HG03469 (cell line): ENCODE data around the gene RHOXF1.
"Not testable (repeated sequence)": the region's sequence is repeated elsewhere in the genome, so short reads cannot be mapped to it uniquely, and the experiment has no call there.

ENCODE experiments used
- ATAC-seq: cut with Tn5 transposase; IDR thresholded peaks from one replicate; pipeline ENCODE4 v1.9.1; 2021; ENCODE audit warnings: mild to moderate bottlenecking, moderate library complexity, moderate number of reproducible peaks; ENCODE audit not compliant: unreplicated experiment

RHOXF1 gene

DNA sequence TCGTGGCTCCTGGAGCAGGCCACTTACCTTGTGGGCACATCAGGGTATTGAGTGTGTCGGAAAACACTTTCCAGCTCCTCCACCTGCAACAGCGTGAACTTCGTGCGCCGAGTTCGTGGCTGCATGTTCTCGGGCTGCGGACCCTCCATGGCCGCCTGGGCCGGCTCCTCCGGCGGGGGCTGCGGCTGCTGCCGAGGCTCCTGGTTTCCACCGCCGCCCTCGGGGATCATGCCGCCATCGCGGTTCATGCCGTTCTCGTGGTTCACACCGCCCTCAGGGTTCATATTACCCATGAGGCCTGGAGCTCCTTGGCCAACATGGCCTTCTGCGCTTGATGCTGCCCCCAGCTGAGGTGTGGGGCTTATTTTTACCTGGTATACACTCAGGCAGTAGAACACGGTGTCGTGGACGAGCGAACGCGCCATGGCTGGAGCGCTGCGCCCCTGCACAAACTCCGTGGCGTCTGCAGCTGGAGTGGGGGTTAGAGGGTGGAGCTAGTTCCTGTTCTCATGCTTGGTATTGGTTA, at the start of gene RHOXF1:
TSS of gene RHOXF1 (minus strand) at position 476 of the 526 bp plus-strand sequence. CDS start at position 425, 51 bp downstream.
- ATAC-seq = no peak

GRCh38 chrX:120159086-120159485, 43.4 kb upstream of the RHOXF1 start:
- ATAC-seq = not testable (repeated sequence)

DNA sequence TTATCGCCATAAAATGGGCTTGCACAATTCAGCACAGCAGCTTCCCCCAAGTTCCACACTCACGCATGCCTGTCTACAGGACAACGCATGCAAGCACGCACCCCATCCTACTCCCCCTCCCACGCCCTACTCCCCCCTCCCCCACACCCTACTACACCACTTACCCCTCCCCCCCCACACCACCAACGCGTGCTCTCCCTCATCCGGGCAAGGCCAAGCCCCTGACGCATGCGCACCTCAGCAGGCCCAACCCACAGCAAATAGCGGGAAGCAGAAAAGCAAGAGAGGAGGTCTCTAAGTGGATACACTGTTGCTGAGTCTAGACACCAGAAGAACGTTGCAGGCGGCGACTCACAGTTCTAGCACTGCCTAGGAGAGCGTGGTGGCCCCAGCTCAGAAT, 42.6 kb upstream of the RHOXF1 start, which contains the start of gene RHOXF2:
TSS of gene RHOXF2 (plus strand) at position 301 of the 400 bp plus-strand sequence. CDS start 138 bp downstream, outside the sequence.
- not testable (repeated sequence) for ATAC-seq

DNA sequence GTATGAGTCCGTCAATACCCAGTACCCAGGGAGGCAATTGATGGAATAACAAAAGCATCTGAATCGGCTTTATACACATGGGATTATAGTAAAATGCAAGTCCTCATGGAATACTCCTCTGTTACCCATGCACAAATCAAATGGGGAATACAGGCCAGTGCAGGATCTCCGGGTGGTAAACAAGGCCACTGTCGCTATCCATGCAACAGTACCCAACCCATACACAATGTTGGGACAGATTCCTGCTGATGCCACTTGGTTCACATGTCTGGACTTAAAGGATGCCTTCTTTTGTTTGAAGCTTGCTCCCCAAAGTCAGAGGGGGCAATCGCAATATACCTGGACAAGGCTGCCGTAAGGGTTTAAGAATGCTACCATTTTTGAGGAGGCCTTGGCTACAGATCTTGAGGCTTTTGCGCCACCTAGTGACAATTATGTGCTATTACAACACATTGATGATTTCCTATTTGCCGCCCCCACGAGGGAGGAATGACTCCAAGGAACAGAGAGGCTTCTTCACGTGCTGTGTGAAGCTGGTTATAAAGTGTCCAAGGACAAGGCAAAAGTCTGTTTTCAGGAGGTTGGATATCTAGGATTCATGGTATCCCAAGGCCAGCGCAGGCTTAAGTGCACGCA, 34.5 kb upstream of the RHOXF1 start:
- ATAC-seq = not testable (repeated sequence)

DNA sequence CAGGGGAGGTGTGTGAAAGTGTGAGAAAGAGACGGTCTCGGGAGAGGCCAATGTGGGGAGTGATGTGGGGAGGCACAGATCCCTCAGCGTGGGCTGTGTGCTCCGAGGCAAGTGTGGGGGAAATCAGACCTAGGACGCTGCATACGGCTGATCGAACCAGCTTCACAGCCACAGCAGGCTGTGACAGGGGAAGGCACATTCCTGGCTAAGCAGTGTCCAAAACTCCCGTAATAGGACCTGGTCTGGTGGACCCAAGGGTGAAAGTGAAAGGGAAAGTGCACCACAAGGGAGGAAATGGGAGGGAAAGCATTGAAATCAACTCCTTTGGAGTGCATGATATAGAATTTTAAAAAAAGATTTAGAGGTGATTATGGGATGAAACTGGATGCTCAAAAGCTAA, 31.8 kb upstream of the RHOXF1 start:
- ATAC-seq = no peak

GRCh38 chrX:120146323-120146722, 30.6 kb upstream of the RHOXF1 start:
- ATAC-seq = not testable (repeated sequence)

- ATAC-seq = no peak
Observed at GRCh38 chrX:120145295-120145925, 29.7 kb upstream of the RHOXF1 start.

DNA sequence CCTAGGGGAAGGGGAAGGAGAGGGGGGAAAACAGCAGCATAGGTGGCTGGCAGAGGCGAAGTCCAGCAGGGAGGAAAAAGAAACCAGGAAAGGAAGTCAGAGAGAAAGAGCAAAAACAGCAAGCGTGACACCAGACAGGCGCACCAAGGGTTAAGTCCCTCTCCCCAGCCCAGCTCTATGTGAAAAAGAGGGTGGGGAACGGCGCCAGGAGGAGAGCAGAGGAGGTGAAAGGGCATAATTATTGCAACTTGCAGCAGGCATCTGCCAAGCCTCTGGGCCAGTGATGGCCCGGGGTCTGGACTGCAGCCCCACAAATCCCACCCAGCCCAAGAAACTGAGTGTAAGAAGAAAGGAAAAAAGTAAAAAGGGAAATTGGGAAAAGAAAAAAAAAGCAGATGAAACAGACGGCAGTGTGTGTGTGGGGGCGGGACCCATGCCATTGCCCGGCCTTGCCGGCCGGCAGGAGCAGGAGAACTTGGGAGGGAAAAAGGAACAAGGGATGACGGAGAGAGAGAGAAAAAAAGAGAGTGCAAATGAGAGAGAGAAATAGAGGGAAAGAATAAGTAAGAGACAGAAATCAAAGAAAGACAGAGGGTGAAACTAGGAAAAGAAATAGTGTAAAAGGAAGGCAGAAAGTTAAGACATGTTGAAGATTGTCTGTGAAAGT, 28.6 kb upstream of the RHOXF1 start:
- no peak for ATAC-seq

DNA sequence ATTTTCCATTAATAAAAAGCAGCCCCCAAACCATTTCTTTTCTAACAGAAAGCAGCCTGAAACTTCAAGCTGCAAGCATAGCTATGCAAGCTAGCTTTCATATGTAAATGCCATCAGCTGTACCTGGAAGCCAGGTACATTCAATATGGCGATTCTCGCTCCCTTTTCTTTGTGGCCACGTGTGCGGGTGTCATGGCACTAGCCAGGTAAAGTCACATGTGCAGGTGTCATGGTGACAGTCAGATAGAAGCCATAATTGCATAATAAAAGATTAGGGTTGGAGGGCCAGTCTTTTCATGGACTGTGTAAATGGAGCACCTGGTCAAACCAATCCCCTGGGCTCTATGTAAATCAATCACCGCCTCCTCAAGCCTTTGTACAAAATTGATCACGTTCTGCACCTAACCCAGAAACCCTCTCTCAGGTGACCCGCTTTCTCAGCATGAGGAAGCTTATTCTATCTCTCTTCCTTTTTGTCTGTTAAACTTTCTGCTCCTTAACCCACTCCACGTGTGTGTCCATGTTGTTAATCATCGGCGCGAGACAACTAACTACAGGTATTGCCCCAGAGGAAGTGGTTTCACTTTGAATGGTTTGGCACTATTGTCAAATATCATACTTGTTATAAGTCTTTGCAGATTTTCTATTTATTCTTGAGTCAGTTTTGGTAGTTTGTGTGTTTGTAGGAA, 24.7 kb upstream of the RHOXF1 start:
- no peak for ATAC-seq

DNA sequence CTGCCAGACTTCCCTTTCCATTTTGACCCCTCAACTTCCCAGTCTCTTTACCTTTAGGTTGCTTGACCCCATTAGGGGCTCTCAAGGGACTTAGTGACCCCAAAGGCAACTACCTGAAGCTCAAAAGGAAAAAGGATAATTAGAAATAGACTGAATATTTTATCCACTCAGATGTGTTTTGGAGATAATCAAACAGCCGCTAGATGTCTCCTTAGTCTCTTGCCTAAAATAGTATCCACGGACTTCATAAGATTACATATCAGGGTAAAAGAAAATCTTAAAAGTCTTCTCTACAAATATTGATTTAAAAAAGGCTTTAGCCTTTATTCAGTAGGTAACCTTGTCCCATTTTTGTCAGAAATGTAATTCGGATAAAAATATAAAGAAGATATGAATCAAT, 21.7 kb upstream of the RHOXF1 start:
- ATAC-seq = no peak

GRCh38 chrX:120136840-120137239, 21.1 kb upstream of the RHOXF1 start:
- no peak for ATAC-seq

GRCh38 chrX:120136128-120136527, 20.4 kb upstream of the RHOXF1 start:
- ATAC-seq = no peak

DNA sequence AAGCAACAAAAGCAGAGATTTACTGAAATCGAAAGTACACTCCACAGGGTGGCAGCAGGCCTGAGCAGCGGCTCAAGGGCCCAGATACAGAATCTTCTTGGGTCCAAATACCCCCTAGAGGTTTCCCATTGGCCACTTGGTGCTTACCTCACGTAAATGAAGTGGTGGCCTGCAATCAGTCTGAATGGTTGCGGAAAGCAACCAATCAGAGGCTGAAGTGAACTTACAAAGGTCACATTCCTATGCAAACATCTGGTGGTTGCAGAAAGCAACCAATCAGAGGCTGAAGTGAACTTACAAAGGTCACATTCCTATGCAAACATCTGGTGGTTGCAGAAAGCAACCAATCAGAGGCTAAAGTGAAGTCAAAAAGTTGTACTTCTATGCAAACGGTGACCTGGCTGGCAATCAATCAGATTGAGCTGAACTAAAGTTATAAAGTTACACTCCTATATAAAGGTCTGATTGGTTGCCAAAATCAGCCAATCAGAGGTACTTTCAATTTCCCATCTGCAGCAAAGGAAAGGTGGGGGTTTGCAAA, 12.7 kb upstream of the RHOXF1 start:
- ATAC-seq = not testable (repeated sequence)

DNA sequence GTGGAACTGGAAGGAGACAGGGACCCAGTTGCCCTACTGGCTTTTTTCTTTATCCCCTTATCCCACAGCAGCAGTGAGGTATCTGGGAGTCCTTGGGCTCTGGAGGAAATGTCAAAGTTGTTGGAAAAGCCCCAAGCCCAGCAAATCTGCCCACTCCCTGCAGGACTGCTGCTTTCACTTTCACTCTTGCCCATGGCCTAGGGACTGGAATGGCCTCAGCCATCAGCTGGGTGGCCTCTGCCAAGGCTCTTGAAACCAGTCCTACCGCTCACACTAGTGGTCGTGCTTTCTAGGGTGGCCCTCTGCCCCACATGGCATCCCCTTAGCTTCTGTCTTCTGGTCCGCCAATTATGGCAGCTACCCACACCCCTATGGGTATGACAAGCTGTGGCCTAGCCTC, 9.7 kb upstream of the RHOXF1 start:
- ATAC-seq = no peak

- ATAC-seq = no peak
Observed at GRCh38 chrX:120120223-120120622, 4.5 kb upstream of the RHOXF1 start.

DNA sequence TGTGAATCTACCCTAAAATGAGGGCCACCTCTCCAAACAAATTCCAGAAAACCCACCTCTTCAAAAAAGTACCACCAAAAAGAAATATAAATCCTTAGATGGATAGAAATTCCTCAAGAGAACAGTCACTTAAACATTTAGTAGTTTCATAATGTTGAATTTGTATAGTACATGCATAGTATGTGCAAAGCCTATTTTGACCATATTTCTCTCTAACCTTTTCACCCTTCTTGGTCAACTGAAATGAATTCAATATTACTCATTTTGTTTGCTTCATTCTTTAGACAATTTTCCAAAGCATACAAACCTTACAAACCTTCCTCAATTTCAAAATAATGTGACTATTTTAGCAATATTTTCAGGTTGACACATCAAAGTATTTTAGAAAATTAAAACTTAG, 4.1 kb downstream of the RHOXF1 start:
- ATAC-seq = no peak

DNA sequence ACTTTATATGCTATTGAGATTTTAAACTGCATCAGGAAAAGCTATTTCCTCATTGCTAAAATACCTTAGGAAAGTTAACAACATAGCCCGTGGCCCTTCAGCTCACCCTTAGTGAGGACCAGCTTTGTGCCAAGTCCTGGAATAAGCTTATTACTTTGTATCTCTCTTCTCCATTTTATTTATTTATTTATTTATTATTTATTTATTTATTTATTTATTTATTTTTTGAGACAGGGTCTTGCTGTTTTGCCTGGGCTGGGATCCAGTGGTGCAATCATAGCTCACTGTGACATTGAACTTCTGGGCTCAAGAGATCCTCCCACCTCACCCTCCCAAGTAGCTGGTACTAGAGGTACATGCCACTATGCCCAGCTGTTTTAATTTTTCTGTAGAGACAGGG, 6.3 kb downstream of the RHOXF1 start:
- ATAC-seq = no peak

- not testable (repeated sequence) for ATAC-seq
Observed at GRCh38 chrX:120104707-120105106, 11.0 kb downstream of the RHOXF1 start.

- not testable (repeated sequence) for ATAC-seq
Observed at GRCh38 chrX:120101057-120101456, 14.7 kb downstream of the RHOXF1 start.

- no peak for ATAC-seq
Observed at GRCh38 chrX:120090208-120090607, 25.5 kb downstream of the RHOXF1 start.
